Smooth muscle cell (in vitro differentiated cells): ENCODE results near the gene CHD2. TPM values are rescaled to one million over a fixed set of nuclear protein-coding genes. Genes with fewer than 3 reads are reported as not detected.
A peak's percentile ranks its signal among the peaks of the same experiment; 100 is the strongest.

Experiments
- DNase-seq: peaks from one replicate; lab custom pipeline; 2025; ENCODE audit not compliant: unreplicated experiment; lab: John Stamatoyannopoulos, UW
- H2AFZ ChIP-seq: fragments of 200-600 bp; sonication (generic); 2 replicates; pipeline ENCODE4 v1.6.0; 2016; ENCODE audit warnings: antibody characterized with exemption, low read depth, mild to moderate bottlenecking
- H3F3A ChIP-seq: fragments of 200-600 bp; sonication (generic); 2 replicates; pipeline ENCODE4 v1.6.0; 2017; ENCODE audit warnings: antibody characterized with exemption, low read depth
- H3K27ac ChIP-seq: fragments of 200-600 bp; sonication (generic); 2 replicates; pipeline ENCODE4 v1.5.1; 2016; ENCODE audit warnings: low read depth, mild to moderate bottlenecking
- H3K27me3 ChIP-seq: fragments of 200-600 bp; sonication (generic); 2 replicates; pipeline ENCODE4 v1.6.1; 2016; ENCODE audit warnings: low read depth, mild to moderate bottlenecking
- H3K36me3 ChIP-seq: fragments of 200-600 bp; sonication (generic); 2 replicates; pipeline ENCODE4 v1.5.1; 2016; ENCODE audit warnings: low read depth
- H3K4me1 ChIP-seq: fragments of 200-600 bp; sonication (generic); 2 replicates; pipeline ENCODE4 v1.5.1; 2016; ENCODE audit warnings: low read depth
- H3K4me2 ChIP-seq: fragments of 200-600 bp; sonication (generic); 2 replicates; pipeline ENCODE4 v1.6.0; 2016; ENCODE audit warnings: mild to moderate bottlenecking
- H3K4me3 ChIP-seq: fragments of 200-600 bp; sonication (generic); 2 replicates; pipeline ENCODE4 v1.5.1; 2016; ENCODE audit warnings: mild to moderate bottlenecking
- H3K79me2 ChIP-seq: fragments of 200-600 bp; sonication (generic); 2 replicates; pipeline ENCODE4 v1.6.0; 2016; ENCODE audit warnings: low read depth, mild to moderate bottlenecking
- H3K9ac ChIP-seq: fragments of 200-600 bp; sonication (generic); 2 replicates; pipeline ENCODE4 v1.6.0; 2016; ENCODE audit warnings: low read depth
- H3K9me3 ChIP-seq: fragments of 200-600 bp; sonication (generic); replicated peaks from 2 replicates; pipeline ENCODE4 v1.5.1; 2016; ENCODE audit warnings: low read depth
- H4K20me1 ChIP-seq: fragments of 200-600 bp; sonication (generic); 2 replicates; pipeline ENCODE4 v1.6.0; 2016; ENCODE audit warnings: low read depth
- CTCF ChIP-seq: fragments of 200-600 bp; sonication (generic); IDR thresholded peaks from 2 replicates; pipeline ENCODE4 v1.5.1; 2017; ENCODE audit warnings: borderline replicate concordance, mild to moderate bottlenecking, antibody characterized with exemption; ENCODE audit not compliant: insufficient read depth, poor library complexity, severe bottlenecking
- WGBS: methylation state at CpG from one replicate; pipeline ENCODE4 v1.1.7; 2016; ENCODE audit warnings: low lambda C conversion rate; 5-methylcytosine and 5-hydroxymethylcytosine counted together
- polyA plus RNA-seq: library from polyadenylated mRNA; unstranded; fragments of >200 nt; fragmentation: Nextera tagmentation; extraction: Ambion mirVana; gene quantifications from 2 replicates; pipeline ENCODE4 v1.2.1, GENCODE V29; 2016
- total RNA-seq: library from RNA; depleted of rRNA; stranded (reverse); fragments of >200 nt; gene quantifications from 2 replicates; pipeline ENCODE4 v1.2.3, GENCODE V29; 2014

CHD2 gene
- total and polyA plus RNA-seq, 2 experiments from 2014 or later, result 64.4 to 99.2 TPM

GRCh38 chr15:92962914-92963313, 62.8 kb downstream of the CHD2 start:
- Histone ChIP-seq H3K4me1 (no peaks in the 10 kb centered on the region), H3F3A (peaks cover 20% of the 10 kb centered on the region), H3K4me3 (no peak overlapping the region), H3K4me2 (no peak overlapping the region), H3K27me3 (no peaks in the 10 kb centered on the region), H3K27ac (peak overlapping the region; percentile 31), H3K9ac (no peak overlapping the region), H2AFZ (no peak overlapping the region), H3K36me3 (peaks cover 35% of the 10 kb centered on the region), H3K9me3 (no peaks in the 10 kb centered on the region), H4K20me1 (peaks cover 97% of the 10 kb centered on the region), H3K79me2 (peaks cover 99% of the 10 kb centered on the region)
- 100% methylated on average over 1 of the region's 1 CpG for WGBS
- TF ChIP-seq CTCF, result no peak
- DNase-seq, result no peak

GRCh38 chr15:92963794-92964193, 63.7 kb downstream of the CHD2 start:
- H3K4me2 ChIP-seq, result no peak overlapping the region
- 90% methylated on average over 2 of the region's 2 CpGs for WGBS
- H3K4me1 ChIP-seq, result no peaks in the 10 kb centered on the region
- no peaks in the 10 kb centered on the region for H3K9me3 ChIP-seq
- H4K20me1 ChIP-seq, result peaks cover 97% of the 10 kb centered on the region
- peaks cover 38% of the 10 kb centered on the region for H3K36me3 ChIP-seq
- peaks cover 99% of the 10 kb centered on the region for H3K79me2 ChIP-seq
- no peak for TF ChIP-seq CTCF
- H3K4me3 ChIP-seq, result no peak overlapping the region
- no peak overlapping the region for H3K9ac ChIP-seq
- H3F3A ChIP-seq, result peaks cover 16% of the 10 kb centered on the region
- no peaks in the 10 kb centered on the region for H3K27me3 ChIP-seq
- no peak overlapping the region for H2AFZ ChIP-seq
- DNase-seq, result no peak
- peak overlapping the region; percentile 3 for H3K27ac ChIP-seq

GRCh38 chr15:92968926-92969651, 69.0 kb downstream of the CHD2 start:
- Histone ChIP-seq H3F3A (peaks cover 11% of the 10 kb centered on the region), H3K9ac (no peak overlapping the region), H3K36me3 (peaks cover 34% of the 10 kb centered on the region), H3K79me2 (peaks cover 84% of the 10 kb centered on the region), H3K27me3 (no peaks in the 10 kb centered on the region), H3K9me3 (no peaks in the 10 kb centered on the region), H3K27ac (peak overlapping the region; percentile 18), H3K4me3 (no peak overlapping the region), H3K4me2 (no peak overlapping the region), H4K20me1 (peaks cover 92% of the 10 kb centered on the region), H2AFZ (no peak overlapping the region), H3K4me1 (no peaks in the 10 kb centered on the region)
- no peak for DNase-seq
- no peak for TF ChIP-seq CTCF
- 98% methylated on average over 5 of the region's 5 CpGs for WGBS

GRCh38 chr15:92970656-92971055, 70.5 kb downstream of the CHD2 start:
- Histone ChIP-seq H4K20me1 (peaks cover 94% of the 10 kb centered on the region), H3K4me2 (no peak overlapping the region), H3K4me1 (no peaks in the 10 kb centered on the region), H3K27me3 (no peaks in the 10 kb centered on the region), H3K36me3 (peaks cover 39% of the 10 kb centered on the region), H3K9me3 (no peaks in the 10 kb centered on the region), H3K4me3 (no peak overlapping the region), H3K9ac (no peak overlapping the region), H2AFZ (no peak overlapping the region), H3F3A (peaks cover 17% of the 10 kb centered on the region), H3K27ac (peak overlapping the region; percentile 1), H3K79me2 (peaks cover 81% of the 10 kb centered on the region)
- no peak for TF ChIP-seq CTCF
- no peak for DNase-seq
- 93% methylated on average over 1 of the region's 1 CpG for WGBS
